Activated CD8-positive, alpha-beta T cell treated with anti-CD3 and anti-CD28 coated beads for 36 hours (primary cell): ENCODE measurements around the gene RPAP3. TPM values are rescaled to one million over a fixed set of nuclear protein-coding genes. Genes with fewer than 3 reads are reported as not detected.

ENCODE experiments used
- ATAC-seq: fragments of 200-7000 bp; cut with Tn5 transposase; one replicate; pipeline ENCODE4 v1.10.0; 2021; ENCODE audit warnings: mild to moderate bottlenecking, moderate library complexity
- CTCF ChIA-PET: fragments of 350-600 bp; sonication (Branson Sonifier 250); formaldehyde crosslinking; loops from one replicate; lab custom pipeline; 2021; ENCODE audit warnings: antibody characterized with exemption; lab: Charles Lee
- POLR2A ChIA-PET: fragments of 350-600 bp; sonication (Branson Sonifier 250); formaldehyde crosslinking; loops from one replicate; lab custom pipeline; 2021; ENCODE audit warnings: antibody characterized with exemption; lab: Charles Lee
- DNase-seq: peaks from one replicate; pipeline ENCODE4 v3.0.0-alpha.2; 2020
- H3K27ac Mint-ChIP-seq: one replicate; pipeline ENCODE4 v1.8.0; 2021; ENCODE audit warnings: mild to moderate bottlenecking, mixed read lengths
- H3K27me3 Mint-ChIP-seq: one replicate; pipeline ENCODE4 v1.8.0; 2021; ENCODE audit warnings: mixed read lengths
- H3K36me3 Mint-ChIP-seq: one replicate; pipeline ENCODE4 v1.8.0; 2021; ENCODE audit warnings: low read depth, mixed read lengths
- H3K4me1 Mint-ChIP-seq: one replicate; pipeline ENCODE4 v1.8.0; 2021; ENCODE audit warnings: low read depth, mixed read lengths
- H3K4me3 Mint-ChIP-seq: one replicate; pipeline ENCODE4 v1.8.0; 2021; ENCODE audit warnings: mild to moderate bottlenecking, moderate library complexity, mixed read lengths
- H3K9me3 Mint-ChIP-seq: one replicate; pipeline ENCODE4 v1.8.0; 2021; ENCODE audit warnings: mixed read lengths
- intact Hi-C: fragments of 100-400 bp; cut with micrococcal nuclease; formaldehyde crosslinking; loops from one replicate; pipeline ENCODE4 v1.10.0; 2022
- total RNA-seq, 2 experiments: library from RNA; stranded (reverse); gene quantifications; one replicate each; pipeline ENCODE4 v1.2.3, GENCODE V29; 2021
- TF ChIP-seq, protein P1 (sequence below): fragments of 200-600 bp; IDR thresholded peaks from one replicate; pipeline ENCODE4 v1.8.0; 2022; ENCODE audit warnings: antibody characterized with exemption, mild to moderate bottlenecking

Gene RPAP3
- total RNA-seq, 2 experiments from 2014 or later = 42.0 to 42.5 TPM

DNA sequence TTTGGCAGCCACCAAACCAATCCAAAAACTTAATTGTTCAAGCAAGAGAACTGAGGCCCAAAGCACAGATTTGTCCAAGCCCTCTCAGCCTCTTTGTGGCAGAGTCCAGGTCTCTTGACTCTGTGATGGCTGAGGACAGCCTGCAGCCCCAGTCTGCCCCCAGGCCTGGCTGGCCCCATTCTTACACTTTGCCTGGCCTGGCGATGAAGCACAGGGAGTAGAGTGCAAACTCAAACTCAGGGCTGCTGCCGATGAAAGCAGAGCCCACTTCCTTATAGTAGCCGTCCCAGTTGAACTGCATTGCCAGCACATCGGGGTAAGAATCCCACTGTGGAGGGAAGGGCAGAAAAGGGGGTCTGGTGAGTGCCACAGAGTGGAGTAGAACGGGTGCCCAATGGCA is 5.6 kb upstream of the RPAP3 start:
- intact Hi-C loops = no loop called here
- TF ChIP-seq, protein P1, sequence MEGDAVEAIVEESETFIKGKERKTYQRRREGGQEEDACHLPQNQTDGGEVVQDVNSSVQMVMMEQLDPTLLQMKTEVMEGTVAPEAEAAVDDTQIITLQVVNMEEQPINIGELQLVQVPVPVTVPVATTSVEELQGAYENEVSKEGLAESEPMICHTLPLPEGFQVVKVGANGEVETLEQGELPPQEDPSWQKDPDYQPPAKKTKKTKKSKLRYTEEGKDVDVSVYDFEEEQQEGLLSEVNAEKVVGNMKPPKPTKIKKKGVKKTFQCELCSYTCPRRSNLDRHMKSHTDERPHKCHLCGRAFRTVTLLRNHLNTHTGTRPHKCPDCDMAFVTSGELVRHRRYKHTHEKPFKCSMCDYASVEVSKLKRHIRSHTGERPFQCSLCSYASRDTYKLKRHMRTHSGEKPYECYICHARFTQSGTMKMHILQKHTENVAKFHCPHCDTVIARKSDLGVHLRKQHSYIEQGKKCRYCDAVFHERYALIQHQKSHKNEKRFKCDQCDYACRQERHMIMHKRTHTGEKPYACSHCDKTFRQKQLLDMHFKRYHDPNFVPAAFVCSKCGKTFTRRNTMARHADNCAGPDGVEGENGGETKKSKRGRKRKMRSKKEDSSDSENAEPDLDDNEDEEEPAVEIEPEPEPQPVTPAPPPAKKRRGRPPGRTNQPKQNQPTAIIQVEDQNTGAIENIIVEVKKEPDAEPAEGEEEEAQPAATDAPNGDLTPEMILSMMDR = no peak
- no peak for ATAC-seq
- Mint-ChIP-seq H3K36me3 (no peaks in the 10 kb centered on the region), H3K27me3 (no peaks in the 10 kb centered on the region), H3K27ac (no peak overlapping the region), H3K9me3 (no peaks in the 10 kb centered on the region), H3K4me3 (no peak overlapping the region), H3K4me1 (peaks cover 31% of the 10 kb centered on the region)
- CTCF ChIA-PET = interaction anchor here (1.5 to 10.0 kb wide), 3 partner anchors 31 to 121 kb away, joined by 3 to 116 read pairs (median 8); no protein-coding TSS in a partner anchor
- POLR2A ChIA-PET = no interaction called here
- DNase-seq = no peak

DNA sequence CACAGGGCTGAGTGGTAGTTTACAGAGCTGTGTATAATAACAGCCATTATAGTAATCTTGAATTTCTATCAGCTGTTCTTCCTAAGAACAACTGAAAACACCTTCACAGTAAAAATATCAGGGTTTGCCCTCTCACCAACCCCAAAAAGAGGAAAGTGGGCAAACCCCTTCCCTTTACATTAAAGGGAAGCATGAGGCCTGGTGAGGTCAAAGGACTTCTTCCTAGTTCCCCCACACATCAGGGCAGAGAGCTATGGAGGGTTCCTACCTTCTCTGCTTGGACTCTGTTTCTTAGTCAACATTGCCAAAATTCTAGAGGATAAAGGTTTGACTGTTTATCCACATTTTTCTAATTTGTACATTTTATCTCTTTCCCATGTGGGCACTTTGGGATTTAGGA is 4.4 kb upstream of the RPAP3 start:
- Mint-ChIP-seq H3K9me3 (no peaks in the 10 kb centered on the region), H3K27ac (no peak overlapping the region), H3K4me1 (peaks cover 26% of the 10 kb centered on the region), H3K36me3 (no peaks in the 10 kb centered on the region), H3K4me3 (no peak overlapping the region), H3K27me3 (no peaks in the 10 kb centered on the region)
- no peak for ATAC-seq
- intact Hi-C loops = no loop called here
- TF ChIP-seq, protein P1 = no peak
- ChIA-PET POLR2A (interaction anchor here (0.7 to 0.9 kb wide), 3 partner anchors 14 to 134 kb away, joined by 3 read pairs; no protein-coding TSS in a partner anchor), CTCF (interaction anchor here (1.0 to 10.0 kb wide), 9 partner anchors 8 to 254 kb away, joined by 3 to 116 read pairs (median 4); partner anchors contain the start of gene TMEM106C)
- DNase-seq = no peak

DNA sequence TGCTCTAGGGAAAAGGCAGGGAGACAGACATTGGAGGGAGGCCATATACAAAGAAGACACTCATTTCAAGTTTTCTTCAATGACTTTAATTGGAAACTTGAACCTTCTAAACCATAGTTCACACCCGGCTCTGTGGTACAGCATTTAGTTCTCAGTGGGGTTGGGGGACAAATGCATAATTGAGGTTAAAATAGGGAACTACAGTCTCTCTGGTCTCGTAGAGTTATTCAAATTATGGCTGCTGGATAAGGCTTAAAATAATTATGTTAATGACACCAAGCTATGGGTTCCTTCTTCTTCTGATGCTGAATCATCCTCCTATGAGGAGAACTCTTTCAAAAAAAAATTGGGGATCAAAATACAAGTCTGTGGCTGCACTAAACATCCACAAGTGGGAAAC is 3.8 kb upstream of the RPAP3 start:
- Mint-ChIP-seq H3K27me3 (no peaks in the 10 kb centered on the region), H3K4me3 (no peak overlapping the region), H3K27ac (no peak overlapping the region), H3K36me3 (peaks cover 2% of the 10 kb centered on the region), H3K9me3 (no peaks in the 10 kb centered on the region), H3K4me1 (peaks cover 28% of the 10 kb centered on the region)
- no peak for DNase-seq
- intact Hi-C loops = loop anchor here (5.0 kb wide), 1 partner anchor 58 kb away; no protein-coding TSS in a partner anchor
- CTCF ChIA-PET = interaction anchor here (1.0 to 10.0 kb wide), 9 partner anchors 8 to 254 kb away, joined by 3 to 116 read pairs (median 4); partner anchors contain the start of gene TMEM106C
- POLR2A ChIA-PET = interaction anchor here (0.7 kb wide), 1 partner anchor 940 kb away, joined by 3 read pairs; no protein-coding TSS in a partner anchor
- no peak for ATAC-seq
- TF ChIP-seq, protein P1 = no peak

DNA sequence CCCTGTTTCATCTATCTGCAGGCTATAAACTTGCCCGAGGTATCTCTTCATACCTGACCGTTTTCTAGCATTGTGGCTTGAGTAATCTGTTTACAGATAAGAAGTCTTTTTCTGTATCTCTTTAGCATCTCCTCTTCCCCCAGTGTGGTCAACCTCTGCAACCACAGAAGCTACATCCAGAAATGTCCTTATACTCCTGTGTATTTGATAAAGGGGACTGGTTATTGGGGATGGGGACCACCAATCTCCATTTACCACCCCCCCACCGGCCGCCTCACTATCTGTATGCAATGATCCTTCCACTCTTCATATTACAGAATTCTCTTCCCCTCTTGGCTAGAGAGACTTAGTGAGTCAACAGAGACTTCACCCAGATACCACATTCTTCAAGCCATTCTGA is 3.4 kb upstream of the RPAP3 start:
- ChIA-PET CTCF (interaction anchor here (1.0 to 10.0 kb wide), 5 partner anchors 9 to 255 kb away, joined by 3 to 116 read pairs (median 5); partner anchors contain the start of gene TMEM106C), POLR2A (interaction anchor here (0.7 kb wide), 1 partner anchor 940 kb away, joined by 3 read pairs; no protein-coding TSS in a partner anchor)
- Mint-ChIP-seq H3K4me1 (peaks cover 29% of the 10 kb centered on the region), H3K27me3 (no peaks in the 10 kb centered on the region), H3K36me3 (peaks cover 2% of the 10 kb centered on the region), H3K4me3 (no peak overlapping the region), H3K9me3 (no peaks in the 10 kb centered on the region), H3K27ac (no peak overlapping the region)
- ATAC-seq (no peak), DNase-seq (no peak)
- intact Hi-C loops = loop anchor here (5.0 kb wide), 1 partner anchor 58 kb away; no protein-coding TSS in a partner anchor
- TF ChIP-seq, protein P1 = no peak

DNA sequence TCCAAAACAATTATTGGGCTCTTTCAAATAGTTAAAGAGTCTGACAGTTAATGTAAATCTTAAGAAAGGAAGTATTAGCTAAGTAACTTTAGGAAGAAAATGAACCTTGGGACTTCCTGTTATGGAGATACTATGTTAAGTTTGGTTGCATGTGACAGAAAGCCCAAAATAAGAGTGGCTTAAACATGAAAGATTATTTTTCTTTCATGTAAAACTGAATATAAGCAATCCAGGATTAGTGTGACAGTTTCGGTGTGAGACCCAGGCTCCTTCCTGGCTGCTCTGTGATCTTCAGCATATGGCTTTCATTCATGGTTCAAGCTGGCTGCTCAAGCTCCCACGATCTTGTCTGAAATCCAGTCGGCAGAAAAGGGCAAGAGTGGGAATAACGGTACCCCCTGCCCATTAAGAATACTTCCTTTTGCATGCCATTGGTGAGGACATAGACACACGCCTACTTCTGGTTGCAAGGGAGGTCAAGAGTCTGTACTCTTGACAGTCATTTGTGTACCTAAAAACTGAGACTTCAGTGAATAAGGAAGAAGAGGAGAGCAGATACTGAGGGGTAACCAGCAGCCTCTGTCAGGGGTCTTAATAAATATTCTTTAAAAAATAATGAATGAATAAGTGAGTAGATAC is 2.2 kb upstream of the RPAP3 start:
- Mint-ChIP-seq H3K27me3 (no peaks in the 10 kb centered on the region), H3K9me3 (no peaks in the 10 kb centered on the region), H3K27ac (peak overlapping the region; percentile 65), H3K4me3 (peak overlapping the region; percentile 65), H3K4me1 (peaks cover 41% of the 10 kb centered on the region), H3K36me3 (peaks cover 8% of the 10 kb centered on the region)
- intact Hi-C loops = loop anchor here (5.0 kb wide), 1 partner anchor 59 kb away; no protein-coding TSS in a partner anchor
- ATAC-seq = no peak
- CTCF ChIA-PET = interaction anchor here (0.7 to 3.8 kb wide), 10 partner anchors 8 to 637 kb away, joined by 3 to 28 read pairs (median 6); partner anchors contain the start of gene HDAC7
- DNase-seq = no peak
- POLR2A ChIA-PET = interaction anchor here (0.9 kb wide), 1 partner anchor 146 kb away, joined by 3 read pairs; no protein-coding TSS in a partner anchor
- TF ChIP-seq, protein P1 = no peak
